GM21528 (cell line): ENCODE measurements around the gene TSPAN11.
"Not testable (repeated sequence)": the region's sequence is repeated elsewhere in the genome, so short reads cannot be mapped to it uniquely, and the experiment has no call there.

ENCODE experiments used
- ATAC-seq: cut with Tn5 transposase; IDR thresholded peaks from one replicate; pipeline ENCODE4 v1.9.1; 2021; ENCODE audit warnings: mild to moderate bottlenecking, moderate library complexity; ENCODE audit not compliant: unreplicated experiment, low FRiP score

The TSPAN11 gene, protein sequence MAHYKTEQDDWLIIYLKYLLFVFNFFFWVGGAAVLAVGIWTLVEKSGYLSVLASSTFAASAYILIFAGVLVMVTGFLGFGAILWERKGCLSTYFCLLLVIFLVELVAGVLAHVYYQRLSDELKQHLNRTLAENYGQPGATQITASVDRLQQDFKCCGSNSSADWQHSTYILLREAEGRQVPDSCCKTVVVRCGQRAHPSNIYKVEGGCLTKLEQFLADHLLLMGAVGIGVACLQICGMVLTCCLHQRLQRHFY

DNA sequence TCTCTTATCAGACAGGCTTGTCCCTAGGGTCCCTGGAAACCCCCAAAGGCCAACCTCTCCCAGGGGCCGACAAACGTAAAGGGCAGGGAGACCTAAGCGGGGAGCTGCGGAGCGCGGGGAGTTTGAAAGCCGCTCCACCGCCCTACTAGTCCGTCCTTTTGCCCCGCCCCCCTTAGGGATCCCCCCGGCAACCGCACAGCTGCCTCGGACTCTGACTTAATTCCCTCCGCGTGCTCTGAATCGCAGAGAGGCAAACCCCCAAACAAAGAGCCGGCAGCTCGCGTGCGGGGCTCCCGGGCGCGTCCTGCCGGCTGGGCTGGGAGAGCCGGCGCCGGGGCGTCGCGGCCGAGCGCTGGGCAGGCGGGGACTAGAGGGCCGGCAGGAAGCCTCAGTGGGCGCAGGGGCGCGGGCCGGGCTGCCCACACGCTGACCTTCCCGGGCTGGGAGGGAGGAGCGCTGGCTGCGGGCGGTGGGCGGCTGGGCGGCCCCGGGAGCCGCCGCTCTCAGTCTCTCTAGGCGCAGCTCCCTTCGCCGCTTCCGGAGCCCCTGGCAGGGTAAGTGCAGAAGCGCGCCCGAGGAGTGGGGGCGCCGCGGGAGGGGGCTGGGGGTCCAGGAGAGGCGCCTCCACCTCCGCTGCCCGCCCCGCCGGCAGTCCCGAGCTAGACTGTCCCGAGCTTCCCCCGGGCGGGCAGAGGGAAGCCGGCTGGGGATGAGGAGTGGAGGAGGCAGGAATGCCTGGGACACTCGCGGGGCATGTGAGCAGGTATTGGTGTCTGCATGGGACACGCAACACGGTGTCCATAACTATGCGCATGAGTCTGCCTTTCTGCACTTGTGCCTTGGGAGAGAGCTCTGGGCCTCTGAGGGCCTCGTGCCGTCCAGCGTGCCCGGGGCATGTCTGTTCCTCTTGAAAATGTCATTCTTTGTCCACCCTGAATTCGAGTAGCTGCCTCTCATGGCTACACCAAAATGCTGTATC is at the start of gene TSPAN11:
Gene TSPAN11 (plus strand): TSS at position 506 of the 979 bp plus-strand sequence. CDS start 27,244 bp downstream, outside the sequence.
- no peak for ATAC-seq

DNA sequence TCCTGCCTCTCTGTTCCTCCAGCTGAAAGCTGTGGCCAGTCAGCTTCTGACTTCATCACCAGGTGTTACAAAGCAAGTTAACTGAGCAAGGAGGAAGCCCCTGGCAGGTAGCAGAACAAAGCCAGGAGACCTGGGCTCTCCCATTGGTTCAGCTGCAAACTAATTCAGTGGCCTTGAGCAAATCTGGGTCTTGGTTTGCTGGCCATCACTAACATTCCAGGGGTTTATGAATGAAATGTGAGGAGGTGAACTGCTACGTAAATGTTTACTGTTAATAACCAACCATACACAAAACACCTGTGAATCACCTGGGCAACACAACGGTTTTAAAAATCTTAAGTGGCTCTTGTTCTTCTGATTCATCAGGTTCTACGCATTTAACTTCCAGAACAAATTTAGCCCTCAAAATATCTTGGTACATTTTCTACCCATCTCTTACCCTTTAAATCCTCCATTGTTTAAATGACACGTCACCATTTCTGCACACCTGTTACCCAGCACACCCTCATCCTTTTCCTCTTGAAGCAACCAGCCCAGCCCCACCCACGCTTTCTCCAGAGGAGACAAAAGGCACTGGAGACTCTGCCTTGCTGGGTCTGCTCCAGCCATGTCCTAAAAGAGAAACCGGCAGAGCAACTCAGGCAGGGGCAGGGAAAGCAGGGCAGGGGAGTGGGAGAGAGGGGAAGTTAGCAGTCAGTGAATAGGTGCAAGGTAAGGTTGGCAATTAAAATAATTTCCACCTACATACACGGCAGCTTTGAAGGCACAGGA is 49.3 kb upstream of the TSPAN11 start:
- ATAC-seq, result no peak

DNA sequence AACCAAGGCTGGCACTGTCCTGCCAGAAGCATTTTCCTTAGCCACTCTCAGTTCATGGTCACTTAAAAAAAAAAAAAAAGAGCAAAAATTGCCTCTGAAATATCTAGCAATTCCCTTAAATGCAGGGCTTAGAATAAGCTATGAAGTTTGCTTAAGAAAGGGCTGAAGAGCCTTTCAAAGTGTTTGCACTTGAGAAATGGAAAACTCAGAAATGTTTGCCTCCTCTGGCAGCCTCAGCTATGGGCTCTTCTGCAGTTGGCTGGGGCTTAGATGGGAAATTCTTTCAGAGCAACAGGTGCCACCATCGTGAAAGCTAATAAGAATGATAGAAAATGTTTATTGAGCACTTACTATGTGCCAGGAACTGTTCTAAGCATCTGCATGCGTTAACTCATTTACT is 48.5 kb upstream of the TSPAN11 start:
- ATAC-seq, result no peak

DNA sequence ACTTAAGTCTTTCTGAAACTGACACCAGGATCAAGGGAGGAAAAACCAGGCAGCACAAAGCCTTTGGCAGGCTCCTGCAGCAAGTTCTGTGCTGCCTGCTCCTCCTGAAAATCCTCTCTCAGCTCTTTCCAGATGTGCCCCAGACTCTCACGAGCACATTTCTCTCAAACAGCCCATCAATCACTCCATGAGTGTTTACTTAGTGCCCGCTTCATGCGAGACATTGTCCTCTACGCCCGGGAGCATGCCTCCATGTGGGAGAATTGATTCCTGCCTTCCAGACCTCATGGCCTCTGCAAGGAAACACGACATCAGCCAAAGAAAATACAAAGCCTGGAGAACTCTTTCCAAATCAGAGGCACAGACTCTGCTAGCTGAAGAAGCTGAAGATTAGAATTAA is 46.5 kb upstream of the TSPAN11 start:
- no peak for ATAC-seq

DNA sequence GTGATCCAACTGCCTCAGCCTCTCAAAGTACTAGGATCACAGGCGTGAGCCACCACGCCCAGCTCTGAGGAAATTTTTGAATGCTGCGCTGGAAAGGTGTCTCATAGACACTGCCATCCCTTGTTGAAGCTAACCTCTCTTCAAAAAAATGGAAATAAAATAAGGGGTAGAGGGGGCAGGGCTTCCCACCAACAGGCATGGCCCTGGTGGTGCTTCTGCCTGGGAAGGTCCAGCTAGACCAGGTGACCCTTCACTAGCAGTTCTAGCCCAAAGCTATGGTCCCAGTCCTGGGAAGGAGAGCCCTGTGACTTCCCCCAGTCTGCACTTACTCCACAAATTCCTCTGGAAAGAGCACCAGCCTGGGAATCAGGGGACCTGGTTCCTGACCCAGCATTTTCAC is 45.7 kb upstream of the TSPAN11 start:
- ATAC-seq, result no peak

DNA sequence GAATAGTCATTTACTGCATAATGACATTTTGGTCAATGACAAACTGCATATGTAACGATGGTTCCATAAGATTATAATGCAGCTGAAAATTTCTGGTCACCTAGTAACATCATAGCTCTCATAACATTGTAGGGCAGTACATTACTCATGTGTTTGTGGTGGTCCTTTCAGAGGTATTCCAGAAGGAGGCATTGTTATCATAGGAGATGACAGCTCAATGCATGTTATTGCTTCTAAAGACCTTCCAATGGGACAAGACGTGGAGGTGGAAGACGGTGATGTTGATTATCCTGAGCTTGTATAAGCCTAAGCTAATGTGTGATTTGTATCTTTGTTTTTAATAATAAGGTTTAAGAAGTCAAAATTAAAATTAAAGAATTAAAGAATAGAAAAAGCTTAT is 43.8 kb upstream of the TSPAN11 start:
- no peak for ATAC-seq

DNA sequence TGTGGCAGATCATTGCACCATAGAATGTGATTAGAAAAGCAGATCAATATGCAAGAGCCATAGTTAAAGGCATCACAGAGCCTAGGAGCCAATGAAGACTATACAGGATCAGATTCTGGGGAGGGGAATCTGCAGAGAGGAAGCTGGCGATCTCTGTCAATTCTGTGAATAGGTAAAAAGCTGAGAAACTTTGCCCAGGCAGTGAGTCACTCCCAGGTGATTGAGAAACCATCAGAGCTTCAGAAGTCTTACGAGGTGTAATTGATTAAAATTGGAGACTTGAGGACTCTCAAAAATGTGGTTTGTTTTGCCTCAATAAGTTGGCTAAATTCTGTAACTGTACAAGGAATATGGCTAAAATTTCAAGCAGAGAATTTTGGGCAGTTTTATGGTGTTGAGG is 41.7 kb upstream of the TSPAN11 start:
- ATAC-seq, result no peak

DNA sequence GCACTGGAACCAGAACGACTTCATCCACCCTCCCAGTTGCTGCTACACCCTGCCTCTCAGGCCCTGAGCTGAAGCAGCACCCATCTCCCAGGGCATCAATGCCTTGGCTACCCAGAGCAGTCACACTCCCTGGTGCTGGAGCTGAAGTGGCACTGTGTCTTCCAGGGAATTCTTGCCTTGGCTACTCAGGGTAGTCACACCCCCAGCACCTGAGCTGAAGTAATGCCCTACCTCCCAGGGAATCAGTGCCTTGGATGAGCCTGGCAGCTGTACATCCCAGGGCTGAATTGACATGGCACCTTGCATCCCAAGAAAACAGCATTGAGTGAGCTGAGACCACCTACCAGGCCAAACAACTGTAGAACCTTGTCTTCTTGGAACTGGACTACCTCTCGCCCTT is 41.2 kb upstream of the TSPAN11 start:
- no peak for ATAC-seq

DNA sequence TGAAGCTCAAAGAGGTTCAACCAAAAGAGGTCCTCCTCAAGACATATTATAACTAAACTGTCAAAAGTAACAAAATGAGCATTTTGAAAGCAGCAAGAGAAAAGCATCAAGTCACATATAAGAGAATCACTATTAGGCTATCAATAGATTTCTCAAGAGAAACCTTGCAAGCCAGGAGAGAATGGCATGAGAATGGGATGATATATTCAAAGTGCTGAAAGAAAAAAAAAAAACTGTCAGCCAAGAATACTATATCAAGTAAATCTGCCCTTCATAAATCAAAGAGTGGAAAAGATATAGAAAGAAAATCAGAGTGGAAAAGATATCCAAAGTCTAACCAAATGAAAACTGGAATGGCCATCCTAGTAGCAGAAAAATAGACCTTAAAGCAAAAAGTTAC is 39.3 kb upstream of the TSPAN11 start:
- ATAC-seq, result no peak

DNA sequence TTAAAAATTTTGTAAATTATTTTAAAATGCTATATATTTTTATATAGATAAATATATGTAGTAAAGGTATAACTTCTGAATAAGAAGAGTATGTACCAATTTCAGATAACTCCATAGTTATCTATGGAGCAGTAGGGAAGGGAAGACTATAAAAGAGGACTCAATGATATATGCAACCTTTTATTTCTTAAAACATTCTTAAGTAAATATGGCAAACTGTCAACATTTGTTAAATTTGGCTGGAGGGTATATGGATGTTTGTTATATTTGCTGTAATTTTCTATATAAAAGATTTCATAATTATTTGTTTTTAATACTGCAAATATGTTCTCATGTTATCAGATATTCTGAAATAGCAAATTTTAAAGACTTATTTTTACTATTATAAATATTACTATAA is 38.3 kb upstream of the TSPAN11 start:
- no peak for ATAC-seq

DNA sequence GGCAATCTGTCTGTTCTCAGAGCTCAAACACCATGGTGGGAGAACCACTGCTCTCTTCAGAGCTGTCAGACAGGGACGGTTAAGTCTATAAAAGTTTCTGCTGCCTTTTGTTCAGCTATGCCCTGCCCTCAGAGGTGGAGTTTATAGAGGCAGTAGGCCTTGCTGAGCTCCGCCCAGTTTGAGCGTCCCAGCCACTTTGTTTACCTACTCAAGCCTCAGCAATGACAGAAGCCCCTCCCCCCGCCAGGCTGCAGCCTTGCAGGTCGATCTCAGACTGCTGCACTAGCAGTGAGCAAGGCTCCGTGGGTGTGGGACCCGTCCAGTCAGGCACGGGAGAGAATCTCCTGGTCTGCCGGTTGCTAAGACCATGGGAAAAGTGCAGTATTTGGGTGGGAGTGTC is 32.0 kb upstream of the TSPAN11 start:
- ATAC-seq, result not testable (repeated sequence)

DNA sequence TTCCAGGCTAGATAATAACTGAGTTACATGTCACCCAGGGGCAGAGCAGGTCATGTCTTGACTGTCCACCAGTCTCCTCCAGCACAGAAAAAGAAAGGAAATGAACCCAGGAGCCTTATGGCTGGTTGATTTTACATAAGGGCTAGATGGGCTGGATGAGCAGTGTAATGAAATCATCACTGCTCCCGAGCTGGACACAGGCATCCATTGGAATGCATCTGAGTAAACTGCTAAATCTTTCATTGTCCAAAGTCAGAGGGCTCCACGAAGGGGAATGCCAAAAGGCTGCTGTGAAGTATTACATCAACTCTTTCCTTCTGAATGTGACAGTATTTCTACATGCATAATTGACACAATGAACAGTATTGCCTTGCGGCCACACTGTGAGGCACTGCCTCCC is 30.1 kb upstream of the TSPAN11 start:
- no peak for ATAC-seq

DNA sequence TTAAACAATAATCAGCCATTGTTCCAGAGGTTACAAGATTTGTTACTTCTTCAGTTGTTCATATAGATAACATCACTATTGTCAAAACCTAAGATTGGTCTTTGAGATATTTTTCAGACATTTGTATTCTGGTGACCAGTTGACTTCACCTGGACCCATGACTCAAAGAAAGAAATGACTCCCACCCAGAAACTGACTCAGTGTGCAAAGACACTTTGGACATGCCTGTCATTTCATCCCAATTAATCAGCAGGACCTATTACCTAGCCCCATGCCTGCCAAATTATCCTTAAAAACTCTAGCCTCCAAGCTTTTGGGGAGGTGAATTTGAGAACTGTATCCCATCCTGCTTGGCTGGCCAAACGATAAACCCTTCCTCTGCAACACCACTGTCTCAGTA is 27.7 kb upstream of the TSPAN11 start:
- ATAC-seq, result no peak

DNA sequence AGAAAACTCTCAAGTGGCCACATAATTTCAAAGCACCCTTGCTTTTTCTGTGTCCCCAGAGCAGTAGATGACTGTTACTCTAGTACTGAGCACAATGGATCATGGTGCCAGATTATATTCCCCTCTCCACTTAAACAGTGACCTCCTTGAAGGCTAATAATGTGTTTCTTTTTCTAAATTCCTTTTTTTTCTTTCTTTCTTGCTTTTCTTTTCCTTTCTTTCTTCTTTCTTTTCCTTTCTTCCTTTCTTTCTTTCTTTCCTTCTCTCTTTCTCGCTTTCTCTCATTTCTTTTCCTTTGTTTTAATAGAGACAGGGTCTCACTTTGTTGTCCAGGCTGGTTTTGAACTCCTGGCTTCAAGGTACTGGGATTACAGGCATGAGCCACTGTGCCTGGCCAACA is 26.2 kb upstream of the TSPAN11 start:
- ATAC-seq, result no peak

DNA sequence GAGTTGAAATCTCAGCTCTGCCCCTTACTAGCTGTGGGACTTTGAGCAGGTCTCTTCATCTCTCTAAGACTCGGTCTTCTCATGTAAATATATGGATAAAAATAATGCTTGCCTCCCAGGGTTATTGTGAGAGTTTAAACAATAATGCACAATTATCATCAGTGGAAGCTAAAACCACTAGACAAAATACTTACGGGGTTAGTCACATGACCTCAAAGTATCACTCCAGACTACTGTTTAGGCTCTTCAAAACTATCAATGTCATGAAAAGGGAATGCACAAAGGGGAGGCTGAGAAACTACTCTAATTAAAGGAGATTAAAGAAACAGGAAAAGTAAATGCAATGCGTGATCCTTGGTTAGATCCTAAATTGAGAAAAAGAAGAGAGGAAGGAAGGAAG is 24.5 kb upstream of the TSPAN11 start:
- ATAC-seq, result no peak

DNA sequence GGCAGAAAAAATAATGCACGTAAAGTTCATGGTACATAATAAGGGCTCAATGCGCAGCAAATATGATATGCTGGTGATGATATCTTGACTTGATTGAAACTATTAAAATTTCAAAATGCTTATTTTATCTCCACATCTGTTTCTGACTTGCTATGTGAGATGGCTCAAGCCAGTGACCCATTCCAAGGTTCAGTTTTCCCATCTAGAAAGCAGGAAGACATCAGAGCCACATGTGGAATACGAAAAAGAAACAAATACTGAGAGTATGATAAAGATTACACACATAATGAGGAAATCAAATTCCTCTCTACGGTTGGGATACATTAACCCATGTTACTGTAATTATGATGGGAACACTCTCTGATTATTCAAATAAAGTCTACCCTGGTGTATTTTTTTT is 24.0 kb upstream of the TSPAN11 start:
- ATAC-seq, result no peak

DNA sequence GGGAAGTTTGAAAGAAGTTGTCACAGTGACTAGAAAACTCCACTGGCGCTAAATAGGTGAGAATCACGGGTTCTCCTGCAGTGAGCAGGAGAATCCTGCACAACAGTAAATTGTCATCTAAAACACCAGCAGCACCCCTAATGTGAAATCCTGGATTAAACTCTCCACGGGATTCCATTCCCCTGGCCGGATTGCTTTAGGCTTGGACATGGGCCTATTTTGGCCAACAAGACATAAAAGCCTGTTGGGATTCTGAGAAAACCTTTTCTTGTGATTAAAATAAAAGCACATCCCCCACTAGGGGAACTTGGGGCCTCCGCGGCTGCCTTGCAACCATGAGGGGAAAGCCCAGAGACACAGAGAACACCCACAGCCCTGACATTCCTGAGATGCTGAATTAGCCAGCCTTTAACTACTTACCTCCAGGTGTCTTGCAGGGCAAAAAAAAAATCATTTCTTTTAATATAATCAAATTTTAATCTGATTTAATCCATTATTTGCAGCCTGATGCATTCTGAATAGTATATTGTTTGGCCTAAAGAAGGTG is 21.0 kb upstream of the TSPAN11 start:
- ATAC-seq, result no peak

DNA sequence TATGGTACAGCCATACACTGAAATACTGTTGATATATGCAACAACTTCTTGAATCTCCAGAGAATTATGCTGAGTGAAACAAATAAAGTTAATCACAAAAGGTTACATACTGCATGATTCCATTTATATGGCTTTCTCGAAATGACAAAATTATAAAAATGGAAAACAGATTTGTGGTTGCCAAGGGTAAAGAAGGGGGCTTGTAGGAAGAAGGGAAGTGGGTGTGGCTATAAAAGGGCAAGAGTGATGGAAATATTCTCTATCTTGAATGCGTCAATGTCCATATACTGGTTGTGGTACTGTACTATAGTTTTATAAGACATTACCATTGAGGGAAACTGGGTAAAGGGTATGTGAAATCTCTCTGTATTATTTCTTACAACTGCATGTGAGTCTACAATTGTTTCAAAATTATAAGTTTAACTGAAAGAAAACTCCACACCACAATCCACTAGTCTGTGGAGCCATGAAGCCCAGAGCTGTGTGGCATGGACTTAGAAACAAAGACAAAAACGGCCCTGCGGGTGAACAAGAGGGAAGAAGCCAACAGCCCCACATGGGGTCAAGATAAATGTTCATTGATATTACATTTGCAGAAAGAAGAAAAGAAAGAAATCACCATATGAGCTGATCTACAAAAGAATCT is 18.3 kb upstream of the TSPAN11 start:
- ATAC-seq, result no peak

DNA sequence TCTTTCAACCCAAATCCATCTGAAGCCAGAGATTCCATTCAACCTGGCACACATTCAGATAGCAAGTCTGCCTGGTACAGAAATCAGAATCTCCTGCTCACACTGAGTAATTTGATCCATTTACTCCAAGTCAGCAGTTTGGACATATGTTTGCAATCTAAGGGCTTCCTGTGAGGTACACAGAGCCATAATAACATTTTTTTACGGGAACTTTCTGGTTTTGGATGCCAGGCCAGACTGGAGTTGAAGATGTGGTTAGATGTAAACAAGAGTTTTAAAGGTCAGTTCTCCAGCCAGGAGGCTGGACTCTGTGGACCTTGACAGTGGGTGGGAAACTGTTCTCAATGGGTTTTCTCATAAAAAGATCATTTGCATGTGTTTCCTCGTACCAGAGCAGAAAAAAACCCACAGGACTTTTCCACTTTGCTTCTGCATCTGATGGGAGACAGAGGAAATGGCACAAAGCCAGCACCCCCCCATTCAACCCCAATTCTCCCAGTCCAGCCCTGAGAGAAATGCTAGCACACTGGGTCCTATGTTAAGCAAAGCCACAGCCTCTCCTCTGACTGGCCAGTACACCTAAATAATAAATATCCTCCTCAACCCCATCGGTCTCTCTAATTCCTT is 17.7 kb upstream of the TSPAN11 start:
- ATAC-seq, result no peak
